SU-DHL-6 (cell line): ENCODE results near the gene ATOH8.

ENCODE experiments used
- H2AFZ ChIP-seq: fragments of 200-600 bp; sonication (generic); 2 replicates; pipeline ENCODE4 v1.6.1; 2014; ENCODE audit warnings: low read depth, mild to moderate bottlenecking, moderate library complexity, mixed read lengths, antibody characterized with exemption, low read length; ENCODE audit not compliant: severe bottlenecking
- H3F3A ChIP-seq: fragments of 200-600 bp; shearing (Covaris generic); 2 replicates; pipeline ENCODE4 v1.6.0; 2016; ENCODE audit warnings: antibody characterized with exemption, mild to moderate bottlenecking; ENCODE audit not compliant: insufficient read depth
- H3K27ac ChIP-seq: fragments of 200-600 bp; sonication (generic); 2 replicates; pipeline ENCODE4 v1.5.1; 2016; ENCODE audit warnings: low read depth, mild to moderate bottlenecking, low read length, moderate library complexity, mixed read lengths
- H3K27me3 ChIP-seq: fragments of 200-600 bp; sonication (generic), shearing (Covaris generic); 2 replicates; pipeline ENCODE4 v1.6.0; 2014; ENCODE audit warnings: mild to moderate bottlenecking, low read length
- H3K36me3 ChIP-seq: fragments of 200-600 bp; sonication (generic); 2 replicates; pipeline ENCODE4 v1.6.1; 2014; ENCODE audit warnings: mild to moderate bottlenecking, low read length, mixed read lengths
- H3K4me2 ChIP-seq: fragments of 300-600, 200-600 bp; shearing (Covaris generic), sonication (generic); 2 replicates; pipeline ENCODE4 v1.6.0; 2014; ENCODE audit warnings: low read length, low read depth, mild to moderate bottlenecking; ENCODE audit not compliant: poor library complexity, severe bottlenecking
- H3K4me3 ChIP-seq: fragments of 200-600 bp; sonication (generic); 2 replicates; pipeline ENCODE4 v1.5.1; 2014; ENCODE audit warnings: antibody characterized with exemption, low read length, mild to moderate bottlenecking, mixed read lengths; ENCODE audit not compliant: insufficient read depth, poor library complexity, severe bottlenecking
- H3K79me2 ChIP-seq: fragments of 200-600 bp; sonication (generic); 2 replicates; pipeline ENCODE4 v1.6.1; 2014; ENCODE audit warnings: mild to moderate bottlenecking, low read length, moderate library complexity; ENCODE audit not compliant: insufficient read depth
- H3K9ac ChIP-seq: fragments of 200-600 bp; sonication (generic); 2 replicates; pipeline ENCODE4 v1.7.0; 2014; ENCODE audit warnings: mild to moderate bottlenecking, low read length
- H3K9me2 ChIP-seq: fragments of 200-600 bp; sonication (generic); replicated peaks from 2 replicates; pipeline ENCODE4 v1.6.1; 2014; ENCODE audit warnings: low read length; ENCODE audit not compliant: insufficient read depth
- H3K9me3 ChIP-seq: fragments of 200-600 bp; sonication (generic); 2 replicates; pipeline ENCODE4 v1.6.1; 2014; ENCODE audit warnings: low read length, mixed read lengths; ENCODE audit not compliant: insufficient read depth
- H4K20me1 ChIP-seq: fragments of 200-600 bp; sonication (generic); 2 replicates; pipeline ENCODE4 v1.6.1; 2014; ENCODE audit warnings: low read depth, mild to moderate bottlenecking, antibody characterized with exemption, low read length, moderate library complexity, mixed read lengths
- EZH2phosphoT487 ChIP-seq: fragments of 200-600 bp; sonication (generic), shearing (Covaris generic); conservative IDR thresholded peaks from 2 replicates; pipeline ENCODE4 v1.6.1; 2018; ENCODE audit warnings: mild to moderate bottlenecking, antibody characterized with exemption, low read length, moderate library complexity, mixed read lengths
- TF ChIP-seq, protein P1 (sequence below): fragments of 200-600 bp; sonication (generic); IDR thresholded peaks from one replicate; pipeline ENCODE4 v1.5.1; 2017; ENCODE audit warnings: antibody characterized with exemption, mild to moderate bottlenecking, low read length, moderate library complexity; ENCODE audit not compliant: insufficient read depth, poor library complexity, severe bottlenecking

The ATOH8 gene

DNA sequence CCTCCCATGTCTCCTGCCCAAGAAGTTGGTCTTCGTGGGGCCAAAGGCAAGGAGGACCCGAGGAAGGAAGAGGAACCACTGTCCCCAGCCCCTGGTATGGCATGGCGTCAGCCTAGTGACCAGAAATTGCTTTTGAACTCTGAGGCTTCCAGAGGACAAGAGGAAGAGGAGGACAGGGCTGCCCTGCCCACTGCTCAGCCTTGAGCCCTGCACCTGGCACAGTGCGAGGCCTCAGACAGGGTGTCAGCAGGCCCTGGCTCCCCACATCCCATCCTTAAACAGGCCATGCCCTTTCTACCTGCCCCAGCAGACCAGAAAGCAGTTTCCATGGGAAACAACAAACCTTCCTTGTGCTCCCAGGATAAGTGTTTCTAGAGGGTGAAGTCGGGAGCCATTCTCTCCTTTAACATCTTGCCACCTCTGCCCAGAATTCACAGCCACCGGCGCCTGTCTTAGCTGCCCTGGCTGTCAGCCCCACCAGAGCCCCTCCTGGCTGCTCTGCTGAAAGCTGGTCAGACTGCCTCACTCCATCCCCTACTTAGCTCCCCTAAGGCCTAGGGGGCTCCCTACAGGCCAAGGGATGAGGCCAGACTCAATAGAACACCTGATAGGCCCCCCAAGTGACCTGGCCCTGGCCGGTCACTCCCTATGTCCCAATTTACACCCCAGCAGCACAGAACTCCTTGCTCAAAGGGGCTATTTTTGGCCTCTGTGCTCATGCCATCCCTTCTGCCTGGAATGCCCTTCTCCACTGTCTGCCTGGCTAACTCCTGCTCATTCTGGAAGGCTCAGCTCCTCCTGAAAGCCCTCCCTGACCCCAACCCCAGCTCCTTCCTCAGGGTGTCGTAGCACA is 20.6 kb downstream of the ATOH8 start:
- no peaks in the 10 kb centered on the region for H3K9me3 ChIP-seq
- no peaks in the 10 kb centered on the region for H3K9me2 ChIP-seq
- no peak overlapping the region for H2AFZ ChIP-seq
- H3K4me3 ChIP-seq = no peak overlapping the region
- TF ChIP-seq, protein P1, sequence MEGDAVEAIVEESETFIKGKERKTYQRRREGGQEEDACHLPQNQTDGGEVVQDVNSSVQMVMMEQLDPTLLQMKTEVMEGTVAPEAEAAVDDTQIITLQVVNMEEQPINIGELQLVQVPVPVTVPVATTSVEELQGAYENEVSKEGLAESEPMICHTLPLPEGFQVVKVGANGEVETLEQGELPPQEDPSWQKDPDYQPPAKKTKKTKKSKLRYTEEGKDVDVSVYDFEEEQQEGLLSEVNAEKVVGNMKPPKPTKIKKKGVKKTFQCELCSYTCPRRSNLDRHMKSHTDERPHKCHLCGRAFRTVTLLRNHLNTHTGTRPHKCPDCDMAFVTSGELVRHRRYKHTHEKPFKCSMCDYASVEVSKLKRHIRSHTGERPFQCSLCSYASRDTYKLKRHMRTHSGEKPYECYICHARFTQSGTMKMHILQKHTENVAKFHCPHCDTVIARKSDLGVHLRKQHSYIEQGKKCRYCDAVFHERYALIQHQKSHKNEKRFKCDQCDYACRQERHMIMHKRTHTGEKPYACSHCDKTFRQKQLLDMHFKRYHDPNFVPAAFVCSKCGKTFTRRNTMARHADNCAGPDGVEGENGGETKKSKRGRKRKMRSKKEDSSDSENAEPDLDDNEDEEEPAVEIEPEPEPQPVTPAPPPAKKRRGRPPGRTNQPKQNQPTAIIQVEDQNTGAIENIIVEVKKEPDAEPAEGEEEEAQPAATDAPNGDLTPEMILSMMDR = no peak
- TF ChIP-seq EZH2phosphoT487 = no peak
- H3K36me3 ChIP-seq = no peaks in the 10 kb centered on the region
- no peak overlapping the region for H3K4me2 ChIP-seq
- H4K20me1 ChIP-seq = no peaks in the 10 kb centered on the region
- no peaks in the 10 kb centered on the region for H3F3A ChIP-seq
- no peak overlapping the region for H3K9ac ChIP-seq
- no peak overlapping the region for H3K27ac ChIP-seq
- H3K27me3 ChIP-seq = no peaks in the 10 kb centered on the region
- H3K79me2 ChIP-seq = no peaks in the 10 kb centered on the region

DNA sequence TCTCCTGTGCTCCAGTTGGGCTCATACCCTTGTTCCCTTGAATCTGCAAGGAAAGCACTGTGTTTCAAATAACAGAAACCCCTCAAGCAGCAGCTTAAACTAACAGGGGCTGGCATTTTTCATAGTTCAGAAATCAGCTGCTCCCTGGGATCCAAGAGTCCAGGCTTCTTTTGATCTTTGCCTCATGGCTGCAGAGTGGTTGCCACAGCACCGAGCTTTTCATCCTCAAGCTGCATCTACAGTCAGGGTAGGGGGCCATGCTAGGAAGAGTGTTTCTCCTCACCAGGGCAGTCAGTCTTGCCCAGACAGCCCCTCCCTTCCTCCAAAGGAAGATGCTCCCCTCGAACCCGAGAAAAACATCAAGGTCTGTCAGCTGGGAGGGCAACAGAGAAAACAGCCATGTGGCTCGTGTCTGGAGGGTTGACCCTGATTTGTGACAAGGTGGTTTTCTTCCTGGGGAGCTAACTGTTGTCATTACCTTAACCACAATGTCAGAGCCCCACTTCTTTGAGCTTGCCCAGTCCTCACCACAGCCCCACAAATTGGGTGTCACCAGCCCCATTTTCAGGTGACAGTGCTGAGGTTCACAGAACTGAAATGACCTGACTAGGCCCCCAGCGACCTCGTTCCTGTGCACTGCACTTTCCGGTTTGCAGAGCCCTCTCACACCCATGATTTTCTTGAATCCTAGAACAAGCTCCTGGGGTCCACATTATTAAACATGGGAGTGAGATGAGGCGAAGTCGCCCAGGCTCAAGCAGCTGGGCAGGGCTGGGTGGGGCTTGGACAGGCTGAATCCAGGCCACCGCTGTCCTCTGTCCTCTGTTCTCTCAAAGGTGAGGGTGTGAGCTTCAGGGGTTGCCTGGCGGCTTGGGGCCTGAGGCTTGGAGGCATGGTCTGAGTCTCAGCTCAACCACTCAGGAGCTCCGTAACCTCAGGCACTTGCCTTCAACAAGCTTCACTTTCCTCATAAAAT is 21.9 kb downstream of the ATOH8 start:
- Histone ChIP-seq H3K79me2 (no peaks in the 10 kb centered on the region), H3F3A (no peaks in the 10 kb centered on the region), H3K4me3 (no peak overlapping the region), H2AFZ (no peak overlapping the region), H4K20me1 (no peaks in the 10 kb centered on the region), H3K9me2 (no peaks in the 10 kb centered on the region), H3K9me3 (no peaks in the 10 kb centered on the region), H3K27me3 (no peaks in the 10 kb centered on the region), H3K27ac (no peak overlapping the region), H3K4me2 (no peak overlapping the region), H3K9ac (no peak overlapping the region), H3K36me3 (no peaks in the 10 kb centered on the region)
- TF ChIP-seq EZH2phosphoT487 = no peak
- TF ChIP-seq, protein P1 = no peak

DNA sequence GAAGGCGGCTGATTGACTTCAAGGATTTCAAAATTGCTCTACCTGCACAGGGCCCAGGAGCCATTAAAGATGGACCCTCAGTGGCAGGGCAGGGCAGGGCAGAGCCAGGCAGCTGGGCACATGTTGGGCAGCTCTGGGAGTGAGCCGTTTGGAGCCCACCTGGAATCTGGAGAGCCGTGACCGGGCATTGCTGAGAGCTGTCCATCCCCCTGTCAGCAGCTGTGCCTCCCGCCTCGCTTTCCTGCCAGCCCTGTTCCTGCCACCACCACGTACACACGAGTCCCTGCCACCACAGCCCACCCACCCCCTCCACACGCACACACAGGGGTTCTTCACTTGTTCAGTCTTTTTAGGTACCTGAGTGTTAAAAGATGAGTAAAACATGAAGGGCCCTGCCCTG is 22.9 kb downstream of the ATOH8 start:
- Histone ChIP-seq H3K9me3 (no peaks in the 10 kb centered on the region), H3K36me3 (no peaks in the 10 kb centered on the region), H3K79me2 (no peaks in the 10 kb centered on the region), H3K27me3 (no peaks in the 10 kb centered on the region), H4K20me1 (no peaks in the 10 kb centered on the region), H3K9ac (no peak overlapping the region), H2AFZ (no peak overlapping the region), H3K27ac (no peak overlapping the region), H3F3A (no peaks in the 10 kb centered on the region), H3K4me3 (no peak overlapping the region), H3K4me2 (no peak overlapping the region), H3K9me2 (no peaks in the 10 kb centered on the region)
- TF ChIP-seq, protein P1 = no peak
- no peak for TF ChIP-seq EZH2phosphoT487
